ENCODE results near the gene LRRC52.
A peak's percentile ranks its signal among the peaks of the same experiment; 100 is the strongest.

Gene LRRC52

GRCh38 chr1:165537356-165538109 lies 6.3 kb upstream of the LRRC52 start:
- DNase-seq (ENCODE audit: low read depth), result no peak

- peak; percentile 2 for DNase-seq (ENCODE audit: low read depth)
These were observed 4.5 kb upstream of the LRRC52 start for GRCh38 chr1:165539306-165539705.

GRCh38 chr1:165539908-165540307 lies 3.9 kb upstream of the LRRC52 start:
- DNase-seq (ENCODE audit: low read depth), result no peak

GRCh38 chr1:165542015-165542631 lies 1.7 kb upstream of the LRRC52 start:
- DNase-seq (ENCODE audit: low read depth), result no peak

GRCh38 chr1:165542647-165543046 lies 1.2 kb upstream of the LRRC52 start:
- DNase-seq (ENCODE audit: low read depth), result no peak

GRCh38 chr1:165544996-165545395 lies 1.2 kb downstream of the LRRC52 start:
- DNase-seq (ENCODE audit: low read depth), result no peak

- DNase-seq (ENCODE audit: low read depth), result no peak
These were observed 2.2 kb downstream of the LRRC52 start for GRCh38 chr1:165545974-165546373.

- no peak for DNase-seq (ENCODE audit: low read depth)
These were observed 6.2 kb downstream of the LRRC52 start for GRCh38 chr1:165549973-165550372.

GRCh38 chr1:165551469-165551868 lies 7.7 kb downstream of the LRRC52 start:
- no peak for DNase-seq (ENCODE audit: low read depth)

- DNase-seq (ENCODE audit: low read depth), result no peak
These were observed 17.3 kb downstream of the LRRC52 start for GRCh38 chr1:165560883-165561656.

- no peak for DNase-seq (ENCODE audit: low read depth)
These were observed 18.8 kb downstream of the LRRC52 start for GRCh38 chr1:165562571-165562970.

- DNase-seq (ENCODE audit: low read depth), result no peak
These were observed 19.8 kb downstream of the LRRC52 start for GRCh38 chr1:165563551-165563950.

- no peak for DNase-seq (ENCODE audit: low read depth)
These were observed 20.8 kb downstream of the LRRC52 start for GRCh38 chr1:165564561-165564960.

- DNase-seq (ENCODE audit: low read depth), result no peak
These were observed 22.1 kb downstream of the LRRC52 start for GRCh38 chr1:165565751-165566490.

GRCh38 chr1:165570078-165570477 lies 26.3 kb downstream of the LRRC52 start:
- DNase-seq (ENCODE audit: low read depth), result no peak

GRCh38 chr1:165573787-165574186 lies 30.0 kb downstream of the LRRC52 start:
- no peak for DNase-seq (ENCODE audit: low read depth)

- no peak for DNase-seq (ENCODE audit: low read depth)
These were observed 30.5 kb downstream of the LRRC52 start for GRCh38 chr1:165574295-165574694.

GRCh38 chr1:165575468-165576099 lies 31.8 kb downstream of the LRRC52 start:
- no peak for DNase-seq (ENCODE audit: low read depth)

- DNase-seq (ENCODE audit: low read depth), result no peak
These were observed 32.7 kb downstream of the LRRC52 start for GRCh38 chr1:165576536-165576935.

- no peak for DNase-seq (ENCODE audit: low read depth)
These were observed 33.9 kb downstream of the LRRC52 start for GRCh38 chr1:165577707-165578106.

GRCh38 chr1:165580931-165581871 lies 37.4 kb downstream of the LRRC52 start:
- no peak for DNase-seq (ENCODE audit: low read depth)
